Measurements from ENCODE around the gene SLC39A11.

DNA sequence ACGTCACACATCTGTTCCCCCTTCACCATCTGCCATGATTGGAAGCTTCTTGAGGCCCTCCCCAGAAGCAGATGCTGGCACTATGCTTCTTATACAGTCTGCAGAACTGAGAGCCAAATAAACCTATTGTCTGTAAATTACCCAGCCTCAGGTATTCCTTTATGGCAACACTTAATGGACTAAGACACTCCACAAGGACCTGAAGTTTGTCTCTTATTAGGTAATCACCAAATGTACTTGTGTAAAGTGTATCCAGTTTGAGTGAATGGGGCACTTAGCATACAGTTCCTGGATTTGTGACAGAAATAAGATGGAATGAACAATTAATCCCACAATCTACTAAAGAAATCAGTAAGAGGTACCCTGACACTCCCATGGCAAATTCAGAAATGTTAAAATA, 105.3 kb downstream of the SLC39A11 start:
- TF ChIP-seq, protein P1, sequence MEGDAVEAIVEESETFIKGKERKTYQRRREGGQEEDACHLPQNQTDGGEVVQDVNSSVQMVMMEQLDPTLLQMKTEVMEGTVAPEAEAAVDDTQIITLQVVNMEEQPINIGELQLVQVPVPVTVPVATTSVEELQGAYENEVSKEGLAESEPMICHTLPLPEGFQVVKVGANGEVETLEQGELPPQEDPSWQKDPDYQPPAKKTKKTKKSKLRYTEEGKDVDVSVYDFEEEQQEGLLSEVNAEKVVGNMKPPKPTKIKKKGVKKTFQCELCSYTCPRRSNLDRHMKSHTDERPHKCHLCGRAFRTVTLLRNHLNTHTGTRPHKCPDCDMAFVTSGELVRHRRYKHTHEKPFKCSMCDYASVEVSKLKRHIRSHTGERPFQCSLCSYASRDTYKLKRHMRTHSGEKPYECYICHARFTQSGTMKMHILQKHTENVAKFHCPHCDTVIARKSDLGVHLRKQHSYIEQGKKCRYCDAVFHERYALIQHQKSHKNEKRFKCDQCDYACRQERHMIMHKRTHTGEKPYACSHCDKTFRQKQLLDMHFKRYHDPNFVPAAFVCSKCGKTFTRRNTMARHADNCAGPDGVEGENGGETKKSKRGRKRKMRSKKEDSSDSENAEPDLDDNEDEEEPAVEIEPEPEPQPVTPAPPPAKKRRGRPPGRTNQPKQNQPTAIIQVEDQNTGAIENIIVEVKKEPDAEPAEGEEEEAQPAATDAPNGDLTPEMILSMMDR (conservative IDR thresholded peaks at IDR 0.05; ENCODE audit: low read length), result no peak
- TF ChIP-seq EZH2phosphoT487 (IDR thresholded peaks at IDR 0.05; ENCODE audit: borderline replicate concordance, low read depth, low read length), result no peak

Data from OCI-LY7 (cell line).